ENCODE results near the gene SERPINE2.

- TF ChIP-seq CTCF (conservative IDR thresholded peaks at IDR 0.05; ENCODE audit: low read depth, low read length) = no peak
- no peak for TF ChIP-seq EZH2 (IDR thresholded peaks at IDR 0.05; ENCODE audit: borderline replicate concordance, low read depth, low read length, poor library complexity, severe bottlenecking)
These were observed 44.4 kb downstream of the SERPINE2 start for GRCh38 chr2:223994562-223995162.

Data from A673 (cell line).